Progenitor cell of endocrine pancreas (in vitro differentiated cells): Measurements from ENCODE around the gene GPR18. TPM values are rescaled to one million over a fixed set of nuclear protein-coding genes. Genes with fewer than 3 reads are reported as not detected.

Experiments
- DNase-seq: peaks from one replicate; pipeline ENCODE4 v3.0.0; 2021; ENCODE audit warnings: low spot score; ENCODE audit not compliant: unreplicated experiment
- H3K27ac Mint-ChIP-seq: 2 replicates; pipeline ENCODE4 v1.8.0; 2021; ENCODE audit warnings: mild to moderate bottlenecking, moderate library complexity, mixed read lengths
- H3K27me3 Mint-ChIP-seq: 2 replicates; pipeline ENCODE4 v1.8.0; 2021; ENCODE audit warnings: mixed read lengths
- H3K36me3 Mint-ChIP-seq: 2 replicates; pipeline ENCODE4 v1.8.0; 2022; ENCODE audit warnings: mixed read lengths; ENCODE audit not compliant: insufficient read depth
- H3K4me1 Mint-ChIP-seq: 2 replicates; pipeline ENCODE4 v1.8.0; 2021; ENCODE audit warnings: low read depth, mixed read lengths
- H3K4me3 Mint-ChIP-seq: 2 replicates; pipeline ENCODE4 v1.8.0; 2021; ENCODE audit warnings: low read depth, mild to moderate bottlenecking, moderate library complexity, mixed read lengths
- H3K9me3 Mint-ChIP-seq: 2 replicates; pipeline ENCODE4 v1.8.0; 2021; ENCODE audit warnings: low read depth, mixed read lengths
- total RNA-seq: library from RNA; stranded (reverse); gene quantifications from 2 replicates; pipeline ENCODE4 v1.2.1, GENCODE V29; 2021
- TF ChIP-seq, protein P1 (sequence below): fragments of 200-600 bp; sonication (generic); IDR thresholded peaks from one replicate; pipeline ENCODE4 v1.5.0; 2021; ENCODE audit warnings: antibody characterized with exemption, mild to moderate bottlenecking; ENCODE audit not compliant: unreplicated experiment

The GPR18 gene
- total RNA-seq, 1 donor from 2014 or later = not detected

- Mint-ChIP-seq H3K4me3 (no peak overlapping the region), H3K27ac (no peak overlapping the region), H3K36me3 (peaks cover 7% of the 10 kb centered on the region), H3K27me3 (no peaks in the 10 kb centered on the region), H3K4me1 (peaks cover 6% of the 10 kb centered on the region), H3K9me3 (no peaks in the 10 kb centered on the region)
- TF ChIP-seq, protein P1, sequence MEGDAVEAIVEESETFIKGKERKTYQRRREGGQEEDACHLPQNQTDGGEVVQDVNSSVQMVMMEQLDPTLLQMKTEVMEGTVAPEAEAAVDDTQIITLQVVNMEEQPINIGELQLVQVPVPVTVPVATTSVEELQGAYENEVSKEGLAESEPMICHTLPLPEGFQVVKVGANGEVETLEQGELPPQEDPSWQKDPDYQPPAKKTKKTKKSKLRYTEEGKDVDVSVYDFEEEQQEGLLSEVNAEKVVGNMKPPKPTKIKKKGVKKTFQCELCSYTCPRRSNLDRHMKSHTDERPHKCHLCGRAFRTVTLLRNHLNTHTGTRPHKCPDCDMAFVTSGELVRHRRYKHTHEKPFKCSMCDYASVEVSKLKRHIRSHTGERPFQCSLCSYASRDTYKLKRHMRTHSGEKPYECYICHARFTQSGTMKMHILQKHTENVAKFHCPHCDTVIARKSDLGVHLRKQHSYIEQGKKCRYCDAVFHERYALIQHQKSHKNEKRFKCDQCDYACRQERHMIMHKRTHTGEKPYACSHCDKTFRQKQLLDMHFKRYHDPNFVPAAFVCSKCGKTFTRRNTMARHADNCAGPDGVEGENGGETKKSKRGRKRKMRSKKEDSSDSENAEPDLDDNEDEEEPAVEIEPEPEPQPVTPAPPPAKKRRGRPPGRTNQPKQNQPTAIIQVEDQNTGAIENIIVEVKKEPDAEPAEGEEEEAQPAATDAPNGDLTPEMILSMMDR = no peak
- DNase-seq = no peak
Observed at GRCh38 chr13:99282264-99283231, 24.4 kb upstream of the GPR18 start.

DNA sequence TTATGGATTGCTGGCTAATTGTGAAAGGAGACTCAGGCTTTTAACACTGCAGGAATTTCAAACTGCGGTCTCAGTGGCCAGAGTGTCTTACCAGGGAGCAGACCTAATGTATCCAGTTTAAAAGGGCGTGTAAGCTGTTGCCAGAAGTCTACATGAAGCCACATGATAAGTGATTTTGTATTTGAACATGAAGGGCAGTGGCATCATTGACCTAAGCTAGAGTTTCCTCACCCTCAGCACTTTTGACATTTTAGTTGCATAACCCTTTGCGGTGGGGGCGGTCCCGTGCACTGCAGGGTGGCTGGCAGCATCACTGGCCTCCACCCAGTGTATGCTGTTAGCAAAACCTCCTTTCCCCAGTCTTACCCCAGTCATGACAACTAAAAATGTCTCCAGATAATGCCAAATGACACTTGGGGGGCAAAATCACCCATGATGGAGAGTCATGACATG is 23.7 kb upstream of the GPR18 start:
- no peak for DNase-seq
- H3K36me3 Mint-ChIP-seq = peaks cover 5% of the 10 kb centered on the region
- H3K4me3 Mint-ChIP-seq = no peak overlapping the region
- H3K27ac Mint-ChIP-seq = no peak overlapping the region
- TF ChIP-seq, protein P1 = no peak
- no peaks in the 10 kb centered on the region for H3K27me3 Mint-ChIP-seq
- peaks cover 6% of the 10 kb centered on the region for H3K4me1 Mint-ChIP-seq
- H3K9me3 Mint-ChIP-seq = no peaks in the 10 kb centered on the region

DNA sequence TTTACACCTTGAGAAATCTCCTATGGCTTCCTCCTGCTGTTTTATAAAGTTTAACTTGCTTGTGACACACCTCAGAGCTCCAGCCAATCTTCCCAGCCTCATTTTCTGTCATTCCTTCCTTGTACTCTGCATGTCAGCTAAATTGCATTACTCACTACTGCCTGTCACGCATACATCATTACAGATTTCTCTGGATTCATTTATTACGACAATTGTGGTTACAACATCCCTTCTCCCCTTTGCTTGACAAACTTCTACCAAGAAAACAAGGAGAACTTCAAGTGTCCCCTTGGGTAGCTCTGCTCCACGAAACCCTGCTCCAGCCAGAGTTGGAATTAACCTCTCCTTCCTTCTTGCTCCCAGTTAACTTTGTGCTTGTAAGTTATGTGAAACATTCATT is 22.0 kb upstream of the GPR18 start:
- peaks cover 8% of the 10 kb centered on the region for H3K36me3 Mint-ChIP-seq
- H3K4me3 Mint-ChIP-seq = no peak overlapping the region
- H3K4me1 Mint-ChIP-seq = peaks cover 6% of the 10 kb centered on the region
- H3K9me3 Mint-ChIP-seq = no peaks in the 10 kb centered on the region
- DNase-seq = no peak
- TF ChIP-seq, protein P1 = no peak
- no peaks in the 10 kb centered on the region for H3K27me3 Mint-ChIP-seq
- H3K27ac Mint-ChIP-seq = peak overlapping the region; percentile 6

DNA sequence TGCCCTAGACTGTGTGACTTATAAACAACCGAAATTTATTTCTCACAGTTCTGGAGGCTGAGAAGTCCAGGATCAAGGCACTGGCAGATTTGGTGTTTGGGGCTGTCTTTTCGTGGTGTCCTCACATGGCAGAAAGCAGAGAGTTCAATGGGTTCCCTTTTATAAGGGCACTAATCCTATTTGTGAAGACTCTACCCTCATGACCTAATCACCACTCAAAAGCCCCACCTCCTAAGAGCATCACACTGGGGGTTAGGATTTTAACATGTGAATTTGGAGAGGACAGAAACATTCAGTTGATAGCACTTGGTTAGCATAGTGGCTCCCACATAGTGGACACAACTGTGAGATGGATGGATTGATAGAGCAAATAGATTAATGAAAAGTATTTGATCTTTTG is 21.5 kb upstream of the GPR18 start:
- Mint-ChIP-seq H3K36me3 (peaks cover 8% of the 10 kb centered on the region), H3K27me3 (no peaks in the 10 kb centered on the region), H3K27ac (no peak overlapping the region), H3K4me3 (no peak overlapping the region), H3K4me1 (peaks cover 6% of the 10 kb centered on the region), H3K9me3 (no peaks in the 10 kb centered on the region)
- no peak for DNase-seq
- TF ChIP-seq, protein P1 = no peak

- H3K4me3 Mint-ChIP-seq = no peak overlapping the region
- no peak for DNase-seq
- TF ChIP-seq, protein P1 = no peak
- H3K9me3 Mint-ChIP-seq = no peaks in the 10 kb centered on the region
- H3K27ac Mint-ChIP-seq = no peak overlapping the region
- peaks cover 6% of the 10 kb centered on the region for H3K4me1 Mint-ChIP-seq
- no peaks in the 10 kb centered on the region for H3K27me3 Mint-ChIP-seq
- peaks cover 8% of the 10 kb centered on the region for H3K36me3 Mint-ChIP-seq
Observed at GRCh38 chr13:99278843-99279242, 20.7 kb upstream of the GPR18 start.
